GM12878 (cell line): ENCODE measurements around the gene CACNA1D. TPM values are rescaled to one million over a fixed set of nuclear protein-coding genes. Genes with fewer than 3 reads are reported as not detected.

Experiments
- CBX5 ChIP-seq: sonication (generic); IDR thresholded peaks from 2 replicates; pipeline ENCODE4 v1.6.1; 2016; ENCODE audit warnings: low read depth, moderate library complexity, mild to moderate bottlenecking, inconsistent platforms
- ETV6 ChIP-seq, 2 experiments: fragments of 450-650 bp in 1 of 2; IDR thresholded peaks in 1 of 2; conservative IDR thresholded peaks in 1 of 2; 2 replicates each; pipeline ENCODE4 v1.6.1; 2014; ENCODE audit warnings: antibody characterized with exemption in 1 of 2, borderline replicate concordance in 1 of 2, low read depth in 1 of 2, mild to moderate bottlenecking in 1 of 2, moderate library complexity in 1 of 2
- EZH2 ChIP-seq: IDR thresholded peaks from 2 replicates; pipeline ENCODE4 v1.6.1; 2012; ENCODE audit warnings: low read depth, mild to moderate bottlenecking, control low read depth, inconsistent platforms, low read length, borderline replicate concordance; ENCODE audit not compliant: control insufficient read depth
- FOXK2 ChIP-seq: fragments of 450-650 bp; IDR thresholded peaks from 2 replicates; pipeline ENCODE4 v1.6.1; 2017; ENCODE audit warnings: mild to moderate bottlenecking, moderate library complexity
- NFYB ChIP-seq: IDR thresholded peaks from 2 replicates; pipeline ENCODE4 v1.6.1; 2011; ENCODE audit warnings: low read depth, mild to moderate bottlenecking, low read length, improper control_type of control experiment, moderate library complexity; ENCODE audit not compliant: insufficient read depth
- POLR2A ChIP-seq: IDR thresholded peaks from 2 replicates; pipeline ENCODE4 v1.6.1; 2011; ENCODE audit warnings: low read depth, mild to moderate bottlenecking, low read length
- POLR2AphosphoS2 ChIP-seq: IDR thresholded peaks from 2 replicates; pipeline ENCODE4 v1.6.1; 2011; ENCODE audit warnings: low read depth, mild to moderate bottlenecking, low read length, improper control_type of control experiment, moderate library complexity
- RELB ChIP-seq: fragments of 450-650 bp; IDR thresholded peaks from 2 replicates; pipeline ENCODE4 v1.6.1; 2017; ENCODE audit warnings: low read depth, mild to moderate bottlenecking, moderate library complexity
- TCF3 ChIP-seq: IDR thresholded peaks from 2 replicates; pipeline ENCODE4 v1.6.1; 2012; ENCODE audit warnings: low read depth, mild to moderate bottlenecking, low read length, borderline replicate concordance; ENCODE audit not compliant: insufficient read depth
- ZNF274 ChIP-seq: IDR thresholded peaks from one replicate; pipeline ENCODE4 v1.8.0; 2011; ENCODE audit not compliant: insufficient read length, insufficient read depth
- polyA plus RNA-seq, 11 experiments: library from polyadenylated mRNA; depleted of rRNA in 4 of 11; unstranded in 6 of 11; stranded (reverse) in 5 of 11; fragments of >200 nt; fragmentation: Nextera tagmentation in 4 of 11; fragmentation: Illumina TruSeq in 1 of 11; extraction: Ambion mirVana in 4 of 11; extraction: Trizol in 1 of 11; gene quantifications; 1 replicate in 1 of 11; 2 replicates in 10 of 11; pipeline versions ENCODE4 v1.2.1 to v1.2.3, GENCODE V29; 2011 to 2016; ENCODE audit warnings: inconsistent platforms in 2 of 11, missing spikeins in 2 of 11, low read depth in 1 of 11
- total RNA-seq, 4 experiments: library from RNA; depleted of rRNA in 3 of 4; stranded (reverse); fragments of >200 nt in 3 of 4; fragmentation: Illumina TruSeq in 1 of 4; extraction: Trizol in 1 of 4; gene quantifications; 2 replicates each; pipeline versions ENCODE4 v1.2.1 to v1.2.3, GENCODE V29; 2013 to 2021
- TF ChIP-seq, protein P1 (sequence below): fragments of 450-650 bp; IDR thresholded peaks from 2 replicates; pipeline ENCODE4 v1.6.1; 2017; ENCODE audit warnings: mild to moderate bottlenecking
- TF ChIP-seq, protein P2 (sequence below): fragments of 450-650 bp; IDR thresholded peaks from 2 replicates; pipeline ENCODE4 v1.6.1; 2014; ENCODE audit warnings: mild to moderate bottlenecking

CACNA1D gene
- total and polyA plus RNA-seq, 10 of the 15 experiments (the other 5 are each of a cell fraction or from before 2014, with no cell fraction given), result 0.21 to 24.4 (median 1.6) TPM

DNA sequence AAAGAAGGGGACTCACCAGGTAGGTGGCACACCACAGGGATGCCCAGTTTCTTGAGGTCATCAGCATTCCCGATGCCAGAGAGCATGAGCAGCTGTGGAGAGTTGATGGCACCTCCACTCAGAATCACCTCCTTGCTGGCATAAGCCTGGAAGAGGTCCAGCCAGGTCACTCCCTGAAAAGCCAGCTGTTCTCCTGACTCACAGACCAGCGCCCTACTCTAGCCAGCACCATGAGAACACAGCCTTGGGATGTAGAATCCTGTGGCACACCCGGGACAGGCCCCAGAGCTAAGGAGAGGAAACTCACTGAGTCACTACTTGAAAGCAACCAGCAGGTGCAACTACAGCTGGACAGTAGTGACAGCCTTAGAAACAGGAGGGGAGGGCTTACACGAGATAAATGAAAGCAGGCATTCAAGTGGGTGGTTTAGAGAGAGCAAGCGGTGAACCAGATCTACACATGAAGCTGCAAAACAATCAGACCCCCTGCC, 327.3 kb downstream of the CACNA1D start (continued):
- TF ChIP-seq POLR2AphosphoS2 (no peak), NFYB (no peak), TCF3 (no peak), EZH2 (no peak), ETV6 (conservative IDR thresholded peaks at IDR 0.05 in 1 of 2, IDR thresholded peaks at IDR 0.05 in 1 of 2; ENCODE audit: borderline replicate concordance in 1 of 2, low read depth in 1 of 2) (no peak), RELB (no peak), CBX5 (no peak), FOXK2 (no peak), ZNF274 (no peak), POLR2A (no peak)
- TF ChIP-seq, protein P1, sequence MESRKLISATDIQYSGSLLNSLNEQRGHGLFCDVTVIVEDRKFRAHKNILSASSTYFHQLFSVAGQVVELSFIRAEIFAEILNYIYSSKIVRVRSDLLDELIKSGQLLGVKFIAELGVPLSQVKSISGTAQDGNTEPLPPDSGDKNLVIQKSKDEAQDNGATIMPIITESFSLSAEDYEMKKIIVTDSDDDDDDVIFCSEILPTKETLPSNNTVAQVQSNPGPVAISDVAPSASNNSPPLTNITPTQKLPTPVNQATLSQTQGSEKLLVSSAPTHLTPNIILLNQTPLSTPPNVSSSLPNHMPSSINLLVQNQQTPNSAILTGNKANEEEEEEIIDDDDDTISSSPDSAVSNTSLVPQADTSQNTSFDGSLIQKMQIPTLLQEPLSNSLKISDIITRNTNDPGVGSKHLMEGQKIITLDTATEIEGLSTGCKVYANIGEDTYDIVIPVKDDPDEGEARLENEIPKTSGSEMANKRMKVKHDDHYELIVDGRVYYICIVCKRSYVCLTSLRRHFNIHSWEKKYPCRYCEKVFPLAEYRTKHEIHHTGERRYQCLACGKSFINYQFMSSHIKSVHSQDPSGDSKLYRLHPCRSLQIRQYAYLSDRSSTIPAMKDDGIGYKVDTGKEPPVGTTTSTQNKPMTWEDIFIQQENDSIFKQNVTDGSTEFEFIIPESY, result no peak
- TF ChIP-seq, protein P2, sequence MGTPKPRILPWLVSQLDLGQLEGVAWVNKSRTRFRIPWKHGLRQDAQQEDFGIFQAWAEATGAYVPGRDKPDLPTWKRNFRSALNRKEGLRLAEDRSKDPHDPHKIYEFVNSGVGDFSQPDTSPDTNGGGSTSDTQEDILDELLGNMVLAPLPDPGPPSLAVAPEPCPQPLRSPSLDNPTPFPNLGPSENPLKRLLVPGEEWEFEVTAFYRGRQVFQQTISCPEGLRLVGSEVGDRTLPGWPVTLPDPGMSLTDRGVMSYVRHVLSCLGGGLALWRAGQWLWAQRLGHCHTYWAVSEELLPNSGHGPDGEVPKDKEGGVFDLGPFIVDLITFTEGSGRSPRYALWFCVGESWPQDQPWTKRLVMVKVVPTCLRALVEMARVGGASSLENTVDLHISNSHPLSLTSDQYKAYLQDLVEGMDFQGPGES, result no peak
